K562 (cell line): ENCODE measurements around the gene PCNX2. TPM values are rescaled to one million over a fixed set of nuclear protein-coding genes. Genes with fewer than 3 reads are reported as not detected.

ENCODE experiments used
- FOXJ3 ChIP-seq: sonication (generic); formaldehyde crosslinking; IDR thresholded peaks from 2 replicates; pipeline ENCODE4 v1.4.0; 2020; ENCODE audit warnings: mild to moderate bottlenecking, missing genetic modification reagents
- GTF2F1 ChIP-seq: IDR thresholded peaks from 2 replicates; pipeline ENCODE4 v1.6.1; 2011; ENCODE audit warnings: low read depth, low read length, improper control_type of control experiment
- TSHZ1 ChIP-seq: fragments of 250-450 bp; sonication (Bioruptor Pico); IDR thresholded peaks from 2 replicates; pipeline ENCODE4 v1.4.0; 2020; ENCODE audit warnings: mild to moderate bottlenecking, moderate library complexity
- polyA plus RNA-seq, 8 experiments: library from polyadenylated mRNA; depleted of rRNA in 4 of 8; stranded (reverse) in 5 of 8; unstranded in 3 of 8; fragments of >200 nt; fragmentation: Nextera tagmentation in 2 of 8; fragmentation: Illumina TruSeq in 1 of 8; extraction: Ambion mirVana in 2 of 8; extraction: Trizol in 1 of 8; gene quantifications; 2 replicates each; pipeline versions ENCODE4 v1.2.1 to v1.2.3, GENCODE V29; 2011 to 2014; ENCODE audit warnings: inconsistent platforms in 1 of 8, missing spikeins in 1 of 8
- total RNA-seq, 7 experiments: library from RNA; depleted of rRNA in 6 of 7; stranded (reverse); fragments of >200 nt in 6 of 7; fragmentation: Illumina TruSeq in 2 of 7; extraction: Trizol in 2 of 7; gene quantifications; 2 replicates each; pipeline versions ENCODE4 v1.2.1 to v1.2.3, GENCODE V29; 2011 to 2021; ENCODE audit warnings: low replicate concordance in 1 of 7

PCNX2 gene
- total and polyA plus RNA-seq, 9 of the 15 experiments (the other 6 are each of a cell fraction or from before 2014, with no cell fraction given): 0.07 to 0.33 TPM; not detected in 7

GRCh38 chr1:232936941-232937340, 358.6 kb downstream of the PCNX2 start (continued):
- TF ChIP-seq TSHZ1 (CRISPR knock-in tag): no peak
- TF ChIP-seq GTF2F1: no peak
- no peak for TF ChIP-seq FOXJ3 (CRISPR knock-in tag)
- TF ChIP-seq, all 486 proteins: peak for 0

Other genes starting within 250 kb of the PCNX2 start
- gene MAP3K21, start 32.0 kb upstream of the PCNX2 start, total RNA-seq (2014; rRNA removed): 0.23 and 0.57 TPM in 2 replicates
- 0.58 and 0.67 TPM in 2 replicates for gene MAP3K21, start 32.0 kb upstream of the PCNX2 start, total RNA-seq (2014; rRNA removed; fragmentation: Illumina TruSeq; extraction: Trizol)
- gene MAP3K21, start 32.0 kb upstream of the PCNX2 start, total RNA-seq (2015; rRNA removed; fragmentation: Illumina TruSeq; extraction: Trizol): 0.62 and 0.68 TPM in 2 replicates
- 0.58 and 0.76 TPM in 2 replicates for gene MAP3K21, start 32.0 kb upstream of the PCNX2 start, total RNA-seq (2021)
- 0.27 and 0.86 TPM in 2 replicates for gene MAP3K21, start 32.0 kb upstream of the PCNX2 start, polyA plus RNA-seq (2011; rRNA removed)
- 0.46 and 0.49 TPM in 2 replicates for gene MAP3K21, start 32.0 kb upstream of the PCNX2 start, polyA plus RNA-seq (2014; fragmentation: Illumina TruSeq; extraction: Trizol)
- gene MAP3K21, start 32.0 kb upstream of the PCNX2 start, polyA plus RNA-seq (2014; fragmentation: Nextera tagmentation; extraction: Ambion mirVana): under 1 TPM; 0.24 to 0.34 TPM
- 0.45 and 0.65 TPM in 2 replicates for gene MAP3K21, start 32.0 kb upstream of the PCNX2 start, polyA plus RNA-seq (2014; rRNA removed)